Activated CD4-positive, alpha-beta T cell treated with anti-CD3 and anti-CD28 coated beads, Interleukin-2, amount 50 U/mL, for 48 hours (primary cell): ENCODE results near the gene PEX14.

Source experiments
- DNase-seq, 2 experiments: peaks; one replicate each; pipeline ENCODE4 v3.0.0-alpha.2; 2020

PEX14 gene

DNA sequence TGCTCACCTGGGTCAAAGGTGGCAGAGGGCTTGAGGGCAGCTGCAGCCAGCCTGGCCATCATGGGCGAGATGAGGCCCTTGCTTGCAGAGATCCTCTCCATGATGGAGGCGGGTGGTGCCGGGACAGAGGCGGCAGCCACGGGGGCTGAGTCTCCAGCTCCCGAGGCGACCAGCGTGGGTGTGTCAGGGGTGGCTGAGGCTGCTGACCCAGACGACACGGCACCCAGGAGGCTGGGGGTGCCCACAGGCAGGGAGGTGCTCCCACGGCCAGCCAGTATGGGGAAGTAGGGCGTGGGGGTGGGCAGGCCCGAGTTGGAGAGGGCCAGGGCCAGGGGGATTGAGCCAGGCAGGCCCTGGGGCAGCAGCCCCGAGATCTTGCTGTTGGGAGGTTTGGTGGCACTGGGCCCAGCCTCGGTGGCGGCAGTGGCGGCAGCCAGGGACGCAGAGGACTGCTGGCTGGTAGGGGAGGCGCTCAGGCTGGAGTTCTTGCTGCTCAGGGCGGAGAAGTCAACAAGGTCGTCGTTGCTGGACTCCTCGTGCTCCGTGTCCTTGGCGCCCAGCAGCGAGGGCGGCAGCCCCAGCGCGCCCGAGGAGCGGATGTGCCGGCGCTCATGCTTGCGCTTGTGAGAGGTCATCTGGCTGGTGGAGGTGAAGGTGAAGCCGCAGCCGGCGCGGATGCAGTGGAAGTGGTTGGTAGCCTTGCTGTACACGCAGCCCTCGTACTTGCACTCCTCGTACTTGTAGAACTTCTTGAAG is 178.8 kb downstream of the PEX14 start:
- DNase-seq = no peak

DNA sequence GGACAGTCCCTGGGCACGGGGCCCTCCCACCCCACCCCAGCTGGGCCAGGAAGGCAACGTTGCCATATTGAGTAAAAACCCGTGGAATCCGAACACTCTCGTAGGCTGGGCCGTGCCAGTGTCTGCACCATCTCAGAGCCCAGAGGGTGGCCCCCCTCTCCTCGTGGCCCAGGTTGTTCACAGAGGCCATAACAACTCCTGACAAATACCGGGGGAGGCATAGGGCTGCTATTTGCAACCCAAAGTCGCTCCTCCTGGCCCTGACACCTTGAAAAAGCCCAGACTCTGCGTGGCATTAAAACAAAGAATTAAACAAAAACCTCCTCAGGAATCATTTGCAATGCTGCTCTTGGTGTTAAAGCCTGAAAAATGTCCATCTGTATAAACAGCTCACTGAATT is 180.3 kb downstream of the PEX14 start:
- no peak for DNase-seq

DNA sequence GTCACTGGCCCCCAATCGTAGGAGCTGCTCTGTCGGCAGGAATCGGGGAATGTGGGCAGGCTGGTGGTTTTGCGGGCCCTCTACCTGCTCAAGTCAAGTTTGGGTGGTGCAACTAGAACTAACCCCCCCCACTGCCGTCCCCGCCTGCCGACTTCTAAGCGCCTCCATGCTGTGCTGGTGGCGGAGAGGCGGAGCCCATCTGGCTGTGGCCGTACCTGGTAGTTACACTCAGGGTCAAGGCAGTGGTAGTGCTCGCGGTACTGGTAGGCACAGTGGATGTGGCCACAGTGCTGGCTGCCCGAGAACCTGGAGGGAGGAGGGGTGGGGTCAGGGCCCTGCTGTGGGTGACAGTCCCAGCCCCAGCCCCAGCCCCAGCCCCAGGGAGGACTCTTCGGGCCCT is 181.7 kb downstream of the PEX14 start:
- no peak for DNase-seq

DNA sequence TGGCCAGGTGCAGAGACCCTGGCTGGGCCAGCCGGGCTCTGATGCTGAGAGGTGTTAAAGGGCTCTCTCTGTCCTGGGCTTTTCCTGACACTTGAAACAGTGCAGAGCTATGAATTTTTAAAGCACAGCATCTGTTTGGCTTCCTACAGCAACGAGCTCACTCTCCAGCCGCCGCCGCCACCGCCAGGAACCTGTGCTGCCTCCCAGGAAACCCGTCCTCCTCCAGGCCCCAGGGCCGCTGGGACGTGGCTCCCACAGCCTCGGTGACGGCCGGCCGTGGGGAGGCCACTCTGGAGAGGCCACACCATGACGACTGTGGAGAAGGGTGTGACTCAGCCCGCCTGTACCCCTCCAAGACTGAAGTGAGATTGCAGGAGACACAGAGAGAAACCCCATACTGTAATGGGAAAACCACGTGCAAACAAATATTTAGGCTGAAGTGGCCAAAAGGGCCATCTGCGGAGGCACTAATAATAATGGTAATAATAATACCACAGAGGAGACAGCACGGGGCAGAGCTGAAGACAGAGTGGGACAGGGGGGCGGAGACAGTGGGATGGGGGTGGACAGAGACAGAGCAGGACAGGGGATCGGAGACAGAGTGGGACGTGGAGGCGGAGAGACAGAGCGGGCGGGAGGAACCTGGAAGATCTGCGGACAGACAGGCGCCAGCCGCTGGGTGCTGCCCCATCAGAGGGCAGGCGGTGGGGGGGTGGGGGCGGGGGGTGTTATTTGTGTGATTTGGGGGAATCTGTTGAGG is 182.5 kb downstream of the PEX14 start:
- DNase-seq = no peak

DNA sequence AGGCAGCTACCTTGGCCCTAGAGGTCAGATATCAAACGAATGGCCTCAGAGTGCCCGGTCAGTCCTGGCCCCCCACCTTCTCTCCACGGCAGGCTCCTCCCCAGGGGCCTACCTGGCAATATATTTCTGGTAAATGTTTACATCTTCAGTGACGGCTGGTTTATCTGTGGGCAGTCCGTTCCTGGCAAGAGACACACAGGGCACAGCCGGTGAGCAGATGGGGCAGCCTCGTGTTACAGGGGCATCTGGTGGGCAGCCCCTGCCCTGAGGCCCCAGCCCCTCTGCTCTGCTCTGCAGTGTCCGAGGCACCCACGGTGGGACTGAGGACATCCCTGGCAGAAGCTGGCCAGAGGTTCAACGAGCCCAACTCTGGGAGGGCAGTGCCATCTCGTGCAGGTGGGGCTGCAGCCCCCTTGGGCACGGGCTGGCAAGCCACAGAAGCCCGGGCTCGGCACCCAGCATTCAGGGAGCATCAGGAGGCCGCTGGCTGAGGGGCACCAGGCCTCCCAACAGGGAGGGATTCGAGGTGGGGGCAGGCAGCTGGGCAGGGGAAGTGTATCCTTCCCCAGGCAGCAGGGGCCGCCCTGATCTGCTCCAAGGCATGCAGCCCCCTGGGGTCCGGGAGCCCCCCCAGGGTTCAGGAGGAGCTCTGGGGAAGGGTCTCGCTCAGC is 183.8 kb downstream of the PEX14 start:
- no peak for DNase-seq

DNA sequence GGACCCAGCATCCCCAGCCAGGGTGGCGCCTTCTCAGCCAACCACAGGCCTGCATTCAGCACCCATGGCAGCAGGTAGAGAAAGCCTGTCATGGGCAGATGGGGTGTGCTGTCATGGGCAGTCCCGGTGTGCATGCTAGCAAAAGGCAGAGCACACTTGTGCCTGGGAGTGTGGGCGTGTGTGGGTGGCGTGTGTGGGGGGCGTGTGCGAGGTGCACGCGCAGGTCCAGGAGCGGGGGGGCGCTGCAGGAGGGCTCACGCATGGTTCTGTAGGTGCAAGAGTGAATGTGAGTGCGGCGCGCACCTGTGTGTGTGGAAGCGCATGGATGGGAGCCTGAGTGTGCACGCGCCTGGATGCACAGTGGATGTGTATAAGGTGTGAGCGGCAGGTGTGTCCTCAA is 184.5 kb downstream of the PEX14 start:
- DNase-seq = no peak

DNA sequence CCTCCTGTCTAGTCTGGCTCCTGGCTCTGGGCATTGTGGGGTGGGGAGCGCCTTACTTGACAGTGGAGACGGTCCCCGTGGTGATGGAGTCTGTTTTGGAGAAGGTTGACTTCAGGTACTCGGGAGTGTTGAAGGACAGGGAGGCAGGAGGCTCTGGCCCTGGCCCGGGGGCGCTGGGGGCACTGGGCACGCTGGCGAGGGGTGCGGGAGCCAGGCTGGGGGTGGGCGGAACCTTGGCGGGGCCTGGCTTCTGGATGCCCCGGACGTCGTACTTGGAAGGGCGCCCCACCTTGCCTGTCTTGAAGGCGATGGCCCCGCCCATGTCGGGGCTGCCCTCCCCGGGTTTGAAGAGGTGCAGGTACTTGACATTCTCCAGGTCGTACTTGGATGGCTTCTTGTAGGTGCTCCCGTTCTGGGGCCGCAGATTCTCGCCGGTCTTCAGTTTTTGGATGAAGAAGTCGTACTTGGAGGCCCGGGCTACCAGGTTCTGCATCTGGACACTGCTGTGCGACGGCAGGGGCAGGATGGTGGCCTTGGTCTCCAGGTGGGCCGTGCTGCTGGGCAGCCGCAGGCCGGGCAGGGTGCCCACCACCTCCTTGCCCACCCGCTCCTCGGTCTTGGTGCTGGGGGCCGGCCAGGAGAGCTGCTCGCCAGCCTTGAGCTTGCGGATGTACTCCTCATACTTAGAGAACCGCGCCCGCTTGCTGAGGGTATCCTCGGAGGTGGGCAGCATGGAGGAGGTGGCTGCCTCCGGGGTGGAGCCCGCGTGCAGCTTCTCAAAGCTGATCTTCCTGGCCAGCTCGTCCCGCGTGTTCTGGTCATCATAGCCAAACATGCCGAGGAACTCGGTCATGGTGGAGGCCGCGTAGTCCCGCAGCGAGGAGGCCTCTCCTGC is 185.1 kb downstream of the PEX14 start:
- no peak for DNase-seq

DNA sequence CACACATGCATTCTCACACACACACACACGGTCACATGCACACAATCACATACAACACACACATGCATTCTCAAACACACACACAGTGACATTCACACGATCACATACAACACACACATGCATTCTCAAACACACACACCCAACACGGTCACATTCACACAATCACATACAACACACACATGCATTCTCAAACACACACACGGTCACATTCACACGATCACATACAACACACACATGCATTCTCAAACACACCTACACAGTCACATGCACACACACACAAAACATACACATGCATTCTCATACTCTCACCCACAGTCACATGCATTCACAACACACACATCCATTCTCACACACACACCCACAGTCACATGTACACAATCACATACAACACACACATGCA is 186.7 kb downstream of the PEX14 start:
- no peak for DNase-seq

DNA sequence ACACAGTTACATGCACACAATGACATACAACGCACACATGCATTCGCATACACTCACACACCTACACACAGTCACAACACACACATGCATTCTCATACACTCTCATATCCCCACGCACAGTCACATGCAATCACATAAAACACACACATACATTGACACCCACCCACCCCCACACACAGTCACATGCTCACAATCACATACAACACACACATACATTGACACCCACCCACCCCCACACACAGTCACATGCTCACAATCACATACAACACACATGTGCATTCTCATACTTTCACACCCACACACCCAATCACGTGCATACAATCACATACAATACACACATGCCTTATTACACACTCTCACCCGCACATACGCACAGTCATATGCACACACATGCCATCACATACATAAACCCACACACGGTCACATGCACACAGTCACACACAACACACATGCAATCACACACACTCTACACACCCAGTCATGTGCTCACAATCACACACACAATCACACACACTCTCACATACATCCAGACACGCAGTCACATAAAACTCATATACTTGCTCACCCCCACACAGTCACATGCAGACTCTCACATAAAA is 187.4 kb downstream of the PEX14 start:
- DNase-seq = no peak

DNA sequence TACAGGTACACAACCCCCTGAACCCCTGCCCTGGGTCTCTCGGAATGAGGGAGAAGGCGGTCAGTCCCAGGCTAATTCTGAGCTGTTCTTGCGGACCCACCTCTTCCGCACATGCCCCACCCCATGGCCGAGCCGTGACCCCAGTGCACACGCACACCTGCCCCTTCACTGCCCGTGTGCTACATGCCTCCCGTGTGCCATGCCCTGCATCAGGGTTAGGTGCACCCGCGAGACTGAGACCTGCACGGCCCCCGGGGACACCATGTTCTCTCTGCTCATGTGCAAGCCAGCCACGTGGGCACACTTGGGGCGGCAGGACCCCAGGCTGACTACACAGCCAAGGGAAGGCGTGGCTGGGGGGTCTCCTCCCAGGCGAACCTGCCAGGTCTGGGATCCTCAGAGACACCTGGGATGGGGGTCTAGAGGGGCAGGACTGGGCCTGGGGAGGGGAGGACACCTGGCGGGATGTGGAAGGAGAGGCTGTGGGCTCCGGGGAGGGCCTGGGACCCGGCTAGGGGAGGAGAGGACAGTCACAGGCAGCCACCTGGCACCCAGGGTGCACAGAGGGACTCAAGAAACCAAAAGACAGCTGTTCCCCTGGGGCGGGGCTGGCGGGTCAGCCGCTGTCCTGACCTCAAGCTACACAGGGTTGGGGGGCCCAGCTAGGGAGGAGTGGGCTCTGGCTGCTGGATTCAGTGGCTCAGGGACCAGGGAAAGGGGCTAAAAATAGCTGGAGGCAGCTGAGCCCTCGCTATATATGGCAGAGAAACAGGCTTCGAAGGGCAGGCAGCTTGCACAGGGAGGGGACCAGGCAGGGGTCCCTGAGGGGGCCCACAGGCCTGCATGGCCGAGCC is 188.3 kb downstream of the PEX14 start:
- DNase-seq = no peak

DNA sequence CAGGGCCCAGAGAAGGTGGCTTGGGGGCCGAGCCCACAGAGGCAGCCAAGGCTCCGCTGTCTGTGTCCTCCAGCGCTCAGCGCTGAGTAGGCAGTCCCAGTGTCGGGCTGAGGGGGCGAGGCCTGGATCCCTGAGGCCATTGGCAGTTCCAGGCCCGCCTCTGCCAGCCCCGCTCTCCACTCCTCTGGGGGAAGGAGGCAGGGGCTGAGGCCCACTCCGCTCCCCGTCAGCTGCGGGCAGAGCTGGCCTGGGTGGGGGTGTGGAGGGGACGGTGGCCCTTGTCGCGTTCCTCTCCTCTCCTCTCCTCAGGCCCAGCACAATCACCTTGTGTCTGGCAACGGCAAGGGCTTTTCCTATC is 188.9 kb downstream of the PEX14 start:
- DNase-seq = no peak

DNA sequence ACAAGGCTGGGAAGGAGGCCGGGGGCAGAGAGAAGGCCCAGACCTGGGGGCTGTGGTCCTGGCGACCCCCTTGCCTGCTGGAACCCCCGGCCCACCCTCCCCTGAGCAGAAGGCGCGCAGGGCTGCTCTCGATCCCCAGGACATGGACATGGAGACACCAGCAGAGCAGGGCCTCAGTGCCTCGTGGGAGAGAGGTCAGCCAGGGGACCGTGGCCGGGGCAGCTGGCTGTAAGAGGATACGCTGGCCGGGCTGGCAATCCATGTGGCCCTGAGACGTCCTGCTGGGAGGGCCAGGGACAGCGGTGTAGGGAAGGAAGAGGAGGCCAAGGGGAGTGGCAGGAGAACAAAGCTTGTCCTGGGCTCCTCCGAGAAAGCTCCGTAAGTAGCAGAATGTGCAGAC is 189.5 kb downstream of the PEX14 start:
- DNase-seq = no peak

DNA sequence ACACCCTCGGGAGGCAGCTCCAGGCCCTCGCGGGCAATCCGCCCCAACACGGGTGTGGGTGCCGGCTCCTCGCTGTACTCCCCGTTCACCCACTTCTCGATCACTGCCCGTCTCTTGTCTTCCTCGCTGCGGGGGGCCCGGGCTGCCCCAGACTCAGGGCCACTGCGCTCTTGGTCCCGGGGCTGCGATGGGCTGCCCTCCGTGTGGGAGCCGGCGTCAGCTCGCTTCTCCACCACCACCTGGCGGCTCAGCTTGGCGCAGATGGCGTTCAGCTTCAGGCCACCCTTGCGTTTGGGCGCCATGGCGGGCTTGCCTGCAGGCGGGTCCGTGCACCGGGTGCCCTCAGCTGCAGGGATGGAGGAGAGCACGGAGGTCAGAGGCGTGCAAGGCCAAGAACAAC is 190.5 kb downstream of the PEX14 start:
- DNase-seq = no peak

DNA sequence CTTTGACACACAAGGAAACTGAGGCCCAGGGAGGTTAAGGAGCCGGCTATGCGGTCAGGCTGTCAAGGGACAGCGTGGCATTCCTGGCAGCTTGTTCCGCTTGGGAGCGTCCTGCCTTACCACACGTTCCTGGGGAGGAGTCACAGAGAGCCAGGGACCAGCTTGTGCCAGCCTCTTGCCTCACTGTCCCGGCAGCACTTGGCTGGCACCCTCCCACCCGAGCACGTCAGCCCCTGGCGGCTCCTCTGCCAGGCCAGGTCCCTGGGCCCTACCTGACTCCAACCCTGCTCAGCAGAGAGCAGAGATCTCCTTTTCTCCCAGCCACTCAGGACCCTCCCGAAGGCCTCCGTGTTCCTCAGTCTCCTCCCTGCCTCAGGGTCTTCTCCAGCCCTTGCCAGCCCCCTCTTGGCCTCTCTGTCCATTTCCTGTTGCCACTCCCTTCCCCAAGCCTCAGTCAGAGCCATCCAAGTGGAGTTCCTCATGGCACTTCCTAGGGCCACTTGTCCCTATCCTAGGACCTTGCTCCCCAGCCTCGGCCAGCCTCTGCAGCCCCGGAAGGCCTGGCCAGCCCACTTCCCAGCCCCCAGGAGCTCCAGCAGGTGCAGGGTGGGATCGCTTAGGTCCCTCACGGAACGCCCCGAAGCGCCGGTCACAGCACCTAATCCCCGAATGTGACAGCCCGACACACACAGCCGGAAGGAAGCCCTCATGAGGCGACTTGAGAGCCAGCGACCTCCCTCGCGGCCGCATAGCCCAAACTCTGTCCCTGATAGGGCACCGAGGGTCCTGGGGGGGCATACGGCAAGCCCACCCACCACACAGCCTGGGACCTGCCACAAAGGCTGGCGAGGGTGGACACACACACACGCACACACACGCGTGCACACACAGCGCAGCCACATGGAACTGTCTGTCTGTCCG is 191.4 kb downstream of the PEX14 start:
- DNase-seq = no peak

DNA sequence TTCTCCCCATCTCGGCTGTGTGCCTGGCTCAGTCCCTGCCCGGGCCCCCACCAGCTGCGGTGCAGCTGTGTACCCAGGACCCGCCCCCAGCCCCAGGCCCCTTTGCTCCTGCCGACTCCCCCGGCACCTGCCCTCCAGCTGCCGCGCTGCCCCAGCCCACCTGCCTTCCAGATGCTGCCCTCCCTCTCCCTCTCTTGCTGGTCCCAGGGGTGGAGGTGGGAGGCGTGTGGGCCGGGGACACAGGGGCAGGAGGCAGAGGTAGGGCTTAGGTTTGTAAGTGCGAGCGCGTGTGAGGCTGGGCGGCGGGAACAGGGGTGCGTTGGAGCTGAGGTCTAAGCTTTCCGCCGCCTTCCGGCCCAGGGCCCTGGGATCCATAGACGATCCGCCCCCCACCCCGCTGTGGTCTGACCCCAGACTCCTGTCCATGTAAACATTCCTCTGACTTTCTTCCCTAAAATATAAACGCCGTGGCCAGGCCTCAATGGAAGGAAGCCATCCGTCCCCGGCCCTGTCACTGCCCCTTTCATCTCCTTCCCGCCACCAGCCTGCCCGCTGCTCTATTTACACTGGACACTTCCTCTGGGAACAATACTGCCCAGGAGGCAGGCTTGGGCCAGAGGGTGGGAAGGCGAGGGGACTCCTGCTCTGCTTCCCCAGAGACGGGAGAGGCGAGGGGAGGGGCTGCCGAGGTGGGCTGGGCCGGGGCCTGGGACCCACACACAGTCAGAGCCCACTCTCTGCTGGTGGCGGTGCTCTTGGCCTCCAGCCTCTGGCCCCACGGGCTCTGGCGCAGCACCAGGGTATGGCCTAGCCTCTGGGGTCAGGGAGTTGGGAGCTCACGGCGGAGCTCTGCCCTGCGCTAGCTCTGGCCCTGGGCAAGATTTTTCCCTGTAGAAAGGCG is 193.4 kb downstream of the PEX14 start:
- DNase-seq = no peak

DNA sequence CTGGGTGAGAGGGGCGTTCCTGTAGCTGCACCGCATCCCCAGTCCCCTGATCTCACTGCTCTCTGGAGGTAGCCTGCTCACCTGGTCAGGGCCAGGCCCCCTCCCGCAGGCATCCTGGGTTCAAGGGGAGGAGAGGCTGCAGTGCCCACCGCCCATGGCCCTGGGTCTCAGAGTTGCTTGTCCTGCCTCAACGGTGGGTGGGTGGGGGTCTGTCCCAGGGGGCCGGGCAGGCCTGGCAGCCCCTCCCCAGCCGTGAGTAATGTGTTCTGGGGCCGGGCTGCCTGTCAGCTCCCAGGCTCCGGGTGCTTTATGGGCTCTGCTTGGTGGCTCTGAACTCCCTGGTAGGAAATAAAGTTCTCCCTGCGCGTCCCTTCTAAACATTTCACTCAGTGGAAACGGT is 194.8 kb downstream of the PEX14 start:
- no peak for DNase-seq

DNA sequence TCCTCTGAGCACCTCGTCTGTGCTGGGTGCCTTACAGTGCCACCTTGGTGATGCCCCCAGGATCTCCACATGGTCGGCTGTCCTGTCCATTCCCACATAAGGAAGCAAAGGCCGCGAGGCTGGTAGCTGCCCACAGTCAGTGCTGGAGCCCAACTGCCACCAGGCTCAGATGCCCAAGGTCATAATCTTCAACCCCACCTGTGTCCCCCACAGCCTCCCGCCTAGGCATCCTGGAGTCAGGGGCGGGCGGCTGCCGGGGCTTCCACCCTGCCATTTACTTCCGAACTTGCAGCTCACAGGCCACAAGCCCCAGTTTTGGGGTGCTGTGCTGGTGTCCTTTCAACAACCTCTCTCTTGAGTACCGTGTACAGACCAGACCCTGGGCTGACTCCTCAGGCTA is 195.4 kb downstream of the PEX14 start:
- no peak for DNase-seq

DNA sequence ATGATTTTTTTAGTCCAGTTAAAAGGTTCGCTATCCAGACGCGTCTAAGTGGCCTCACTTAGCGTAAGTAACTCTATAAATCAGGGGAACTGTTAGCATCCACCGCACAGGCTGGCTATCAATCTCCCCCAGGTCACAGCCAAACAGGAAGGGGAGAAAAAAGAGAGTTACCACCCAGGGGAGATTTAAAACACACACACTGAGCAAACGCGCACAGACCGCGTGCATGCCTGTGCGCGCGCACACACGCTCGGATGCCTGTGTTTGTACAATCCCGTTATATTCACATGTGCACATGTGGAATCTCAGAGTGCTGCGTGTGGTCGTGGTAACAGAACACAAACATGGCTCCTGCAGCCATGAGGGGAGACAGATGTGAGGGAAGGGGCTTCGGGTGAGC is 196.3 kb downstream of the PEX14 start:
- no peak for DNase-seq

DNA sequence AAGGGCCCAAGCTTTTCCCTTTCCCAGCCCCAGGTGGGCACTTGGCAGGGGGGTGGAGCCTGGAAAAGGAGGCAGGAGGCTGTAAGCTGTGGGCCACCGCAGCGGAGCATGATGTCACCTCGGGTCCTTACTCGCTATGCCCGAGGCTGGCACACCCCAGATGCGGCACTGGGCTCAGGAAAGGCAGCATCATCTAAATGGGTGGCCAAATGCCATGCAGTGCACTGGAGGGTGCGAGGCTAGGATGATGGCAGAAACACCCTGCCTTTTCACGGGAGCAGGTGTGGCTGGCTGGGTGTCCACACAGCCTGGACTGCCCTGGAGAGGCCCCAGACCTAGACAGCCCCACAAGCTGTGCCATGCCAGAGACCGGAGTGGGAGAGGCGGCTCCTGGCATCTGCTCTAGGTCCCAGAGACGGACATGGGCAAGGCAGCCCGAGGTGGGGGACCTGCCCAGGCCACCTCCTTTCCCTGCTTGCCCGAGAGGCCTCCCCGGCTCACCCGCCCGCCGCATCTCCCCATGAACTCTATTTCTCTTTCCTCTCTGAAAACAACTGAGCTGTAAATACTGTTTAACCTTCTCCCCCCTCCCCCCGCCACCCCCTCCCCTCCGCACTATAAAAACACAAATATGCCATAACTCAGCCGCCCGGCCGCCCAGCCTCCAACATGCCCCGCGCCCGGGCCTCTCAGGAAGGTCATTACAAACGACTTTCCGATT is 197.0 kb downstream of the PEX14 start:
- DNase-seq = no peak
